Panc1 (cell line): Measurements from ENCODE around the gene UPK3B. TPM values are rescaled to one million over a fixed set of nuclear protein-coding genes. Genes with fewer than 3 reads are reported as not detected.

Source experiments
- ATAC-seq: fragments of 200-7000 bp; cut with Tn5 transposase; 2 replicates; pipeline ENCODE4 v1.9.1; 2020; ENCODE audit warnings: mild to moderate bottlenecking, moderate library complexity
- BruUV-seq: library from RNA; stranded (reverse); fragments of 400-500 nt; replicated peaks from 2 replicates; lab custom pipeline; 2021; lab: Mats Ljungman, UMichigan
- CTCF ChIA-PET: fragments of 300-600 bp; sonication (Branson Sonifier 250); formaldehyde crosslinking; loops from one replicate; lab custom pipeline; 2022; ENCODE audit warnings: antibody characterized with exemption; lab: Charles Lee
- POLR2A ChIA-PET: fragments of 300-600 bp; sonication (Branson Sonifier 250); formaldehyde crosslinking; loops from one replicate; lab custom pipeline; 2022; ENCODE audit warnings: antibody characterized with exemption; lab: Charles Lee
- DNase-seq: peaks from one replicate; pipeline ENCODE4 v3.0.0-alpha.2; 2010; ENCODE audit warnings: low read depth, low spot score
- H3K27ac ChIP-seq: 2 replicates; pipeline ENCODE4 v1.5.1; 2011; ENCODE audit warnings: mild to moderate bottlenecking, low read length, inconsistent platforms
- H3K27me3 ChIP-seq: fragments of 200-500 bp; sonication (Bioruptor generic); 2 replicates; pipeline ENCODE4 v1.6.0; 2014; ENCODE audit warnings: low read length, inconsistent platforms; ENCODE audit not compliant: control insufficient read depth, insufficient read depth
- H3K36me3 ChIP-seq: fragments of 200-500 bp; sonication (Bioruptor generic); 2 replicates; pipeline ENCODE4 v1.5.1; 2014; ENCODE audit warnings: inconsistent platforms, mild to moderate bottlenecking, low read length, moderate library complexity; ENCODE audit not compliant: control insufficient read depth, insufficient read depth
- H3K4me1 ChIP-seq: 2 replicates; pipeline ENCODE4 v1.5.1; 2011; ENCODE audit warnings: inconsistent platforms, mild to moderate bottlenecking, low read length, moderate library complexity; ENCODE audit not compliant: control insufficient read depth, insufficient read depth
- H3K4me3 ChIP-seq, 2 experiments: 2 replicates each; pipeline ENCODE4 v1.5.1; 2011 to 2012; ENCODE audit warnings: low read depth in 2 of 2, low read length in 2 of 2, mild to moderate bottlenecking in 2 of 2, inconsistent platforms in 1 of 2, moderate library complexity in 1 of 2
- H3K9me3 ChIP-seq: fragments of 200-500 bp; sonication (Bioruptor generic); 2 replicates; pipeline ENCODE4 v1.5.1; 2014; ENCODE audit warnings: low read depth, mild to moderate bottlenecking, inconsistent platforms, low read length, moderate library complexity; ENCODE audit not compliant: control insufficient read depth, insufficient read depth
- CTCF ChIP-seq: fragments of 450-650 bp; IDR thresholded peaks from 2 replicates; pipeline ENCODE4 v1.5.1; 2017; ENCODE audit warnings: mild to moderate bottlenecking
- POLR2AphosphoS5 ChIP-seq: IDR thresholded peaks from 2 replicates; pipeline ENCODE4 v1.6.1; 2012; ENCODE audit warnings: mild to moderate bottlenecking, low read depth, low read length, moderate library complexity
- REST ChIP-seq, 2 experiments: IDR thresholded peaks; 2 replicates each; pipeline ENCODE4 v1.6.1; 2011 to 2012; ENCODE audit warnings: low read depth in 2 of 2, control low read depth in 1 of 2, low read length in 1 of 2, mild to moderate bottlenecking in 1 of 2, moderate library complexity in 1 of 2; ENCODE audit not compliant: insufficient read depth in 1 of 2
- SIN3A ChIP-seq: IDR thresholded peaks from 2 replicates; pipeline ENCODE4 v1.6.1; 2012; ENCODE audit warnings: low read depth, mild to moderate bottlenecking, low read length, moderate library complexity, borderline replicate concordance; ENCODE audit not compliant: insufficient read depth
- TCF7L2 ChIP-seq: IDR thresholded peaks from 2 replicates; pipeline ENCODE4 v1.6.1; 2011; ENCODE audit warnings: mild to moderate bottlenecking, low read depth, low read length, inconsistent platforms
- in situ Hi-C: cut with HindIII; loops from 2 replicates; pipeline ENCODE4 v1.10.0; 2016; ENCODE audit warnings: low sequenced_read_pairs, low pct_unique_long_range_greater_than_20kb
- intact Hi-C: fragments of 100-400 bp; cut with micrococcal nuclease; formaldehyde crosslinking; loops from one replicate; pipeline ENCODE4 v1.10.0; 2022; ENCODE audit not compliant: unreplicated experiment
- total RNA-seq: library from RNA; stranded (reverse); gene quantifications from one replicate; pipeline ENCODE4 v1.2.1, GENCODE V29; 2021; ENCODE audit not compliant: unreplicated experiment

The UPK3B gene
- total RNA-seq, 1 experiment from 2014 or later = 9.8 TPM

- H3K36me3 ChIP-seq = no peaks in the 10 kb centered on the region
- DNase-seq (no peak), ATAC-seq (no peak)
- intact Hi-C loops = no loop called here
- H3K4me3 ChIP-seq = no peak overlapping the region
- TF ChIP-seq REST (IDR thresholded peaks at IDR 0.05; ENCODE audit: insufficient read depth in 1 of 2, low read depth in 2 of 2, low read length in 1 of 2) = no peak
- TF ChIP-seq SIN3A = no peak
- TF ChIP-seq CTCF = no peak
- no peak for TF ChIP-seq TCF7L2
- TF ChIP-seq POLR2AphosphoS5 = no peak
- no peaks in the 10 kb centered on the region for H3K9me3 ChIP-seq
- no TSS peak for BruUV-seq
- ChIA-PET CTCF (no interaction called here), POLR2A (interaction anchor here (0.6 kb wide), 1 partner anchor 79 kb away, joined by 4 read pairs; no protein-coding TSS in a partner anchor)
- H3K27ac ChIP-seq = no peak overlapping the region
- H3K27me3 ChIP-seq = no peaks in the 10 kb centered on the region
- in situ Hi-C loops = no loop called here
- H3K4me1 ChIP-seq = peaks cover 25% of the 10 kb centered on the region
Observed at GRCh38 chr7:76513817-76514799, 3.8 kb downstream of the UPK3B start.

- no peak overlapping the region for H3K27ac ChIP-seq
- no peaks in the 10 kb centered on the region for H3K9me3 ChIP-seq
- TF ChIP-seq CTCF (no peak), POLR2AphosphoS5 (no peak), SIN3A (no peak), REST (IDR thresholded peaks at IDR 0.05; ENCODE audit: insufficient read depth in 1 of 2, low read depth in 2 of 2, low read length in 1 of 2) (no peak), TCF7L2 (no peak)
- BruUV-seq = no TSS peak
- no peaks in the 10 kb centered on the region for H3K36me3 ChIP-seq
- ATAC-seq = no peak
- in situ Hi-C loops = no loop called here
- H3K4me3 ChIP-seq = no peak overlapping the region
- no peaks in the 10 kb centered on the region for H3K27me3 ChIP-seq
- peaks cover 18% of the 10 kb centered on the region for H3K4me1 ChIP-seq
- intact Hi-C loops = no loop called here
- ChIA-PET CTCF (no interaction called here), POLR2A (interaction anchor here (0.6 kb wide), 1 partner anchor 80 kb away, joined by 4 read pairs; no protein-coding TSS in a partner anchor)
- DNase-seq = no peak
Observed at GRCh38 chr7:76514926-76515771, 4.8 kb downstream of the UPK3B start.
